ENCODE measurements around the gene SUMO2. TPM values are rescaled to one million over a fixed set of nuclear protein-coding genes. Genes with fewer than 3 reads are reported as not detected.

Gene SUMO2
- total and polyA plus RNA-seq, 2 of the 4 experiments (the other 2 are of a cell fraction): 71.3 to 83.7 TPM

- TF ChIP-seq CTCF (conservative IDR thresholded peaks at IDR 0.05; ENCODE audit: low read depth, low read length) (no peak), RFX5 (IDR thresholded peaks at IDR 0.05; ENCODE audit: low read depth, low read length) (no peak)
Observed at GRCh38 chr17:75118307-75118706, 64.5 kb downstream of the SUMO2 start (continued).

GRCh38 chr17:75116737-75117136 is 66.0 kb downstream of the SUMO2 start:
- Histone ChIP-seq H3K27ac (ENCODE audit: insufficient read depth, low read length) (no peak overlapping the region), H3K4me1 (ENCODE audit: control insufficient read depth, insufficient read depth, low read length) (peaks cover 4% of the 10 kb centered on the region; the same call in 1 of the 2 replicates), H2AK9ac (replicated peaks; ENCODE audit: low read depth, low read length, poor library complexity) (no peak overlapping the region), H3K79me1 (ENCODE audit: low read depth in 1 of 2, low read length in 2 of 2) (peaks cover 15 to 37% of the 10 kb centered on the region in 2 experiments), H3K36me3 (ENCODE audit: control insufficient read depth, insufficient read depth, low read length) (peaks cover 10% of the 10 kb centered on the region), H3K27me3 (ENCODE audit: control insufficient read depth, insufficient read depth, low read length) (no peaks in the 10 kb centered on the region), H3K56ac (ENCODE audit: extremely low read depth, insufficient read depth, low read length) (no peak overlapping the region), H3K4ac (ENCODE audit: low read depth, low read length) (no peak overlapping the region), H2AFZ (replicated peaks; ENCODE audit: low read length, poor library complexity) (no peak overlapping the region), H4K8ac (ENCODE audit: low read depth in 2 of 2, low read length in 2 of 2) (no peak overlapping the region), H2AK5ac (ENCODE audit: low read depth, low read length) (no peak overlapping the region), H2BK5ac (ENCODE audit: low read depth, low read length, poor library complexity, severe bottlenecking) (no peak overlapping the region), H4K20me1 (ENCODE audit: insufficient read depth, low read length) (no peaks in the 10 kb centered on the region; the same call in 1 of the 2 replicates), H3K18ac (ENCODE audit: low read depth, low read length) (no peak overlapping the region), H3K9me1 (ENCODE audit: insufficient read depth, low read length) (no peaks in the 10 kb centered on the region), H3K4me3 (ENCODE audit: insufficient read depth, low read depth, low read length) (no peak overlapping the region), H2BK15ac (ENCODE audit: low read depth, low read length) (no peak overlapping the region), H4K5ac (ENCODE audit: low read depth, low read length) (no peak overlapping the region), H2BK120ac (ENCODE audit: low read depth, low read length) (no peak overlapping the region), H3K23ac (ENCODE audit: low read depth, low read length) (no peak overlapping the region), H3K9me3 (ENCODE audit: control insufficient read depth, insufficient read depth, low read length) (no peaks in the 10 kb centered on the region), H2BK20ac (ENCODE audit: low read depth, low read length) (no peak overlapping the region), H3K9ac (ENCODE audit: low read depth, low read length) (no peak overlapping the region), H4K91ac (ENCODE audit: insufficient read depth, low read depth, low read length) (no peak overlapping the region), H3K14ac (replicated peaks; ENCODE audit: low read depth, low read length) (no peak overlapping the region), H3K4me2 (ENCODE audit: low read depth, low read length) (no peak overlapping the region)
- in situ Hi-C loops (cut with MboI; ENCODE audit: low sequenced_read_pairs): no loop called here
- dilution Hi-C loops (cut with HindIII; ENCODE audit: low sequenced_read_pairs, unreplicated experiment): no loop called here
- ATAC-seq (ENCODE audit: low read depth): no peak
- intact Hi-C loops (cut with micrococcal nuclease): no loop called here
- DNase-seq: no peak
- ChIA-PET CTCF (interaction anchor here (0.6 kb wide), 1 partner anchor 53 kb away, joined by 6 read pairs; no protein-coding TSS in a partner anchor), POLR2A (ENCODE audit: unreplicated experiment) (no interaction called here)
- WGBS, 2 experiments (ENCODE audit: extremely low coverage in 2 of 2, insufficient read length in 1 of 2): no CpG with 5 or more reads among the region's 9 CpGs
- no peak for TF ChIP-seq MAZ (IDR thresholded peaks at IDR 0.05; ENCODE audit: borderline replicate concordance, low read depth, low read length)
- no peak for TF ChIP-seq RFX5 (IDR thresholded peaks at IDR 0.05; ENCODE audit: low read depth, low read length)
- no peak for TF ChIP-seq MAFK (IDR thresholded peaks at IDR 0.05; ENCODE audit: low read depth, low read length)
- no peak for TF ChIP-seq POLR2A (IDR thresholded peaks at IDR 0.05; ENCODE audit: low read depth, low read length)
- TF ChIP-seq SMC3 (IDR thresholded peaks at IDR 0.05; ENCODE audit: low read depth, low read length): no peak
- no peak for TF ChIP-seq RCOR1 (IDR thresholded peaks at IDR 0.05; ENCODE audit: insufficient replicate concordance, low read length)
- no peak for TF ChIP-seq MXI1 (IDR thresholded peaks at IDR 0.05; ENCODE audit: borderline replicate concordance, low read depth, low read length)
- no peak for TF ChIP-seq CTCF (conservative IDR thresholded peaks at IDR 0.05; ENCODE audit: low read depth, low read length)
- no TSS peak for BruUV-seq (replicated peaks)

All from IMR-90 (cell line).